HepG2 (cell line): ENCODE data around the gene HOXD4. TPM values are rescaled to one million over a fixed set of nuclear protein-coding genes. Genes with fewer than 3 reads are reported as not detected.

Experiments
- ATAC-seq: fragments of 200-7000 bp; cut with Tn5 transposase; 3 replicates; pipeline ENCODE4 v1.9.1; 2020; ENCODE audit warnings: mild to moderate bottlenecking, moderate library complexity
- BruUV-seq: library from RNA; stranded (reverse); fragments of 400-500 nt; replicated peaks from 2 replicates; lab custom pipeline; 2021; lab: Mats Ljungman, UMichigan
- CTCF ChIA-PET: fragments of 300-600 bp; formaldehyde crosslinking; extraction: SDS; loops from one replicate; lab custom pipeline; 2021; ENCODE audit warnings: low total read pairs, inconsistent platforms, low intra/inter-chr PET ratio; lab: Yijun Ruan, JAX
- POLR2A ChIA-PET: fragments of 350-600 bp; sonication (Branson Sonifier 250); formaldehyde crosslinking; loops from one replicate; lab custom pipeline; 2020; ENCODE audit warnings: antibody characterized with exemption, inconsistent platforms; lab: Yijun Ruan, JAX
- DNase-seq: peaks from one replicate; pipeline ENCODE4 v3.0.0-alpha.2; 2015; ENCODE audit warnings: low spot score
- FAIRE-seq: peaks from 3 replicates; lab custom pipeline; 2011; peaks lifted over from hg19 to GRCh38; lab: Jason Lieb, UNC
- H2AFZ ChIP-seq: one replicate; pipeline ENCODE4 v1.6.1; 2011; ENCODE audit warnings: low read length, inconsistent platforms
- H3K27ac ChIP-seq: fragments of 300-600 bp; 3 replicates; pipeline ENCODE4 v1.8.0; 2011; ENCODE audit warnings: mixed run types, mild to moderate bottlenecking, mixed read lengths, low read length, inconsistent platforms; ENCODE audit not compliant: insufficient read depth; ENCODE audit errors: extremely low read length
- H3K27me3 ChIP-seq, 2 experiments: fragments of 200-600 bp in 1 of 2; 2 replicates in 1 of 2; 3 replicates in 1 of 2; pipeline versions ENCODE4 v1.6.0 to v1.8.0; 2011; ENCODE audit warnings: low read length in 2 of 2, mild to moderate bottlenecking in 2 of 2, moderate library complexity in 2 of 2, inconsistent platforms in 1 of 2; ENCODE audit not compliant: insufficient read depth in 2 of 2, control insufficient read depth in 1 of 2
- H3K36me3 ChIP-seq, 2 experiments: fragments of 200-600 bp in 1 of 2; replicated peaks in 1 of 2; 2 replicates in 1 of 2; 3 replicates in 1 of 2; pipeline versions ENCODE4 v1.5.1 to v1.8.0; 2011; ENCODE audit warnings: low read length in 2 of 2, inconsistent platforms in 1 of 2; ENCODE audit not compliant: insufficient read depth in 2 of 2, control insufficient read depth in 1 of 2
- H3K4me1 ChIP-seq: 2 replicates; pipeline ENCODE4 v1.5.1; 2012; ENCODE audit warnings: low read length, inconsistent platforms; ENCODE audit not compliant: insufficient read depth
- H3K4me2 ChIP-seq: 2 replicates; pipeline ENCODE4 v1.6.0; 2011; ENCODE audit warnings: low read depth, low read length, inconsistent platforms
- H3K4me3 ChIP-seq, 3 experiments: fragments of 200-600 bp in 1 of 3; sonication (generic), shearing (Covaris generic) in 1 of 3; replicated peaks in 1 of 3; 2 replicates each; pipeline ENCODE4 v1.5.1; 2011 to 2016; ENCODE audit warnings: low read length in 3 of 3, inconsistent platforms in 2 of 3, low read depth in 2 of 3, mild to moderate bottlenecking in 2 of 3, control low read depth in 1 of 3, mixed read lengths in 1 of 3; ENCODE audit not compliant: insufficient read depth in 1 of 3
- H3K79me2 ChIP-seq: one replicate; pipeline ENCODE4 v1.6.1; 2011; ENCODE audit warnings: low read length, inconsistent platforms; ENCODE audit not compliant: insufficient read depth
- H3K9ac ChIP-seq: 2 replicates; pipeline ENCODE4 v1.6.0; 2011; ENCODE audit warnings: mild to moderate bottlenecking, low read depth, low read length, inconsistent platforms; ENCODE audit not compliant: insufficient read depth
- H3K9me3 ChIP-seq: 2 replicates; pipeline ENCODE4 v1.5.1; 2012; ENCODE audit warnings: mild to moderate bottlenecking, low read length
- H4K20me1 ChIP-seq: 2 replicates; pipeline ENCODE4 v1.6.0; 2011; ENCODE audit warnings: inconsistent platforms, mild to moderate bottlenecking, low read length, moderate library complexity; ENCODE audit not compliant: insufficient read depth
- CBX2 ChIP-seq, 2 experiments: fragments of 200-600 bp in 1 of 2; sonication (generic); formaldehyde crosslinking in 1 of 2; IDR thresholded peaks; 2 replicates each; pipeline versions ENCODE4 v1.7.0 to v1.8.1; 2018 to 2022; ENCODE audit warnings: low read depth in 2 of 2, low read length in 1 of 2, mild to moderate bottlenecking in 1 of 2, missing genetic modification reagents in 1 of 2
- MLLT10 ChIP-seq: sonication (generic); formaldehyde crosslinking; IDR thresholded peaks from 2 replicates; pipeline ENCODE4 v1.4.0; 2020; ENCODE audit warnings: missing genetic modification reagents
- MTF1 ChIP-seq: sonication (generic); formaldehyde crosslinking; IDR thresholded peaks from 2 replicates; pipeline ENCODE4 v1.5.0; 2020; ENCODE audit warnings: missing genetic modification reagents
- NCOA5 ChIP-seq: sonication (generic); formaldehyde crosslinking; IDR thresholded peaks from 2 replicates; pipeline ENCODE4 v1.4.0; 2020; ENCODE audit warnings: missing genetic modification reagents
- SNAI1 ChIP-seq: sonication (generic); formaldehyde crosslinking; IDR thresholded peaks from 2 replicates; pipeline ENCODE4 v1.5.0; 2020; ENCODE audit warnings: mild to moderate bottlenecking, missing genetic modification reagents, borderline replicate concordance
- WGBS: methylation state at CpG from one replicate; pipeline ENCODE4 v1.1.6; 2017; ENCODE audit warnings: low lambda C conversion rate; 5-methylcytosine and 5-hydroxymethylcytosine counted together
- in situ Hi-C: cut with HindIII; loops from 2 replicates; pipeline ENCODE4 v1.10.0; 2017; ENCODE audit warnings: low pct_unique_long_range_greater_than_20kb; ENCODE audit not compliant: extremely low pct_ligation_motif_present
- intact Hi-C: fragments of 100-400 bp; cut with micrococcal nuclease; formaldehyde crosslinking; loops from one replicate; pipeline ENCODE4 v1.10.0; 2022; ENCODE audit not compliant: unreplicated experiment
- polyA plus RNA-seq, 8 experiments: library from polyadenylated mRNA; depleted of rRNA in 3 of 8; stranded (reverse) in 7 of 8; unstranded in 1 of 8; fragments of >200 nt; fragmentation: Illumina TruSeq in 4 of 8; extraction: Trizol in 4 of 8; gene quantifications; 2 replicates each; pipeline versions ENCODE4 v1.2.1 to v1.2.3, GENCODE V29; 2011 to 2016; ENCODE audit warnings: low read depth in 4 of 8, missing spikeins in 1 of 8, mixed read lengths in 1 of 8; ENCODE audit not compliant: insufficient read depth in 1 of 8
- total RNA-seq, 5 experiments: library from RNA; depleted of rRNA; stranded (reverse); fragments of >200 nt; fragmentation: Illumina TruSeq; extraction: Trizol; gene quantifications; 2 replicates each; pipeline ENCODE4 v1.2.3, GENCODE V29; 2016; ENCODE audit warnings: low read depth in 1 of 5
- TF ChIP-seq, protein P1 (sequence below): sonication (generic); formaldehyde crosslinking; IDR thresholded peaks from 2 replicates; pipeline ENCODE4 v1.8.0; 2022; ENCODE audit warnings: mild to moderate bottlenecking, missing genetic modification reagents, moderate library complexity
- TF ChIP-seq, protein P2 (sequence below): sonication (generic); formaldehyde crosslinking; IDR thresholded peaks from 2 replicates; pipeline ENCODE4 v1.5.0; 2020; ENCODE audit warnings: mild to moderate bottlenecking, missing genetic modification reagents

The HOXD4 gene
- total and polyA plus RNA-seq, 2 of the 13 experiments (the other 11 are each of a cell fraction or from before 2014, with no cell fraction given) = not detected

GRCh38 chr2:176138526-176138922 is 12.8 kb upstream of the HOXD4 start:
- no TSS peak for BruUV-seq
- Histone ChIP-seq H3K4me2 (no peak overlapping the region), H3K27ac (no peak overlapping the region), H3K9ac (no peak overlapping the region), H3K9me3 (no peaks in the 10 kb centered on the region), H4K20me1 (no peaks in the 10 kb centered on the region), H3K27me3 (peaks cover 9 to 91% of the 10 kb centered on the region in 2 experiments; a peak in 4 of 5 replicates), H3K4me1 (peaks cover 11% of the 10 kb centered on the region), H2AFZ (no peak overlapping the region), H3K36me3 (no peaks in the 10 kb centered on the region), H3K79me2 (no peaks in the 10 kb centered on the region), H3K4me3 (no peak overlapping the region)
- ATAC-seq (no peak), DNase-seq (no peak), FAIRE-seq (no peak)
- in situ Hi-C loops = no loop called here
- intact Hi-C loops = no loop called here
- WGBS = 21% methylated on average over 12 of the region's 14 CpGs
- ChIA-PET CTCF (no interaction called here), POLR2A (no interaction called here)
- TF ChIP-seq MTF1 (no peak), NCOA5 (CRISPR knock-in tag) (no peak)
- TF ChIP-seq, protein P1, sequence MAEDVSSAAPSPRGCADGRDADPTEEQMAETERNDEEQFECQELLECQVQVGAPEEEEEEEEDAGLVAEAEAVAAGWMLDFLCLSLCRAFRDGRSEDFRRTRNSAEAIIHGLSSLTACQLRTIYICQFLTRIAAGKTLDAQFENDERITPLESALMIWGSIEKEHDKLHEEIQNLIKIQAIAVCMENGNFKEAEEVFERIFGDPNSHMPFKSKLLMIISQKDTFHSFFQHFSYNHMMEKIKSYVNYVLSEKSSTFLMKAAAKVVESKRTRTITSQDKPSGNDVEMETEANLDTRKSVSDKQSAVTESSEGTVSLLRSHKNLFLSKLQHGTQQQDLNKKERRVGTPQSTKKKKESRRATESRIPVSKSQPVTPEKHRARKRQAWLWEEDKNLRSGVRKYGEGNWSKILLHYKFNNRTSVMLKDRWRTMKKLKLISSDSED = no peak

DNA sequence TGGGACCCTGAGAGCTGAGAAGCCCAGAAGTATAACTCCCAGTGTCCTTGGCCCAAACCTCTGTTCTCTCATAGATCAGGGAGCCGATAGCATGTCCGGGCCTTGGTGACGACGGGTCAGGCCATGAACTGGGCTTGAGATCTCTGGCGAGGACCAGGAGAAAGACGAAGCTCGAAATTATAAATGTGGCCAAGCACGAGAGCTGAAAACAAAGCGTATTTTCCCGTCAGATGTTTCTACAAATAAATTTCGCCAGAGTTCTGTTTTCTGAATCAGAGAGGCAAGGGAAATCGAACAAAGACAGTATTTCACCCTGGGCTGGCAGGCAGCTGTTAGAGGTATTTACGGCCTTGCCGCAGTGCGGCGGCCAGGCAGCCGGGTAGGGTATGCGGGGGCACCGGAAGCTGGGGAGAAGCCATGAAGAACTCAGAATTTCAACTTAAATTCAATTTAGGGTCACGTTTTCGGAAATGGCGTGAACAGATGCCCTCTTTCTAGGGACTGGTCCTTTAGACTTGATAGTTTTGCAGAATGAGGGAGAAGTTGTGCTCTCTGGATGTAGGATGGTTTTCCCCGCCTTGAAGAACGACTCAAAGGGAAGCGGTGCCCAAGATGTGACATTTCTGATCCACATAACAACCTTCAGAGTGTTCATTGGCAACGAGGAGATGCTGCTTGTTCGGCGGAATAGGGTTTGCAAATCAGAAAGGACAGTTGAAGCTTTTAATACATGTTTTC is 12.3 kb upstream of the HOXD4 start:
- H3K9me3 ChIP-seq = no peaks in the 10 kb centered on the region
- BruUV-seq = no TSS peak
- no peak overlapping the region for H3K4me3 ChIP-seq
- no peak overlapping the region for H3K27ac ChIP-seq
- ATAC-seq (no peak), DNase-seq (no peak), FAIRE-seq (no peak)
- no peaks in the 10 kb centered on the region for H3K36me3 ChIP-seq
- peaks cover 11% of the 10 kb centered on the region for H3K4me1 ChIP-seq
- ChIA-PET CTCF (interaction anchor here (1.1 to 2.5 kb wide), 2 partner anchors 247 to 316 kb away, joined by 4 to 83 read pairs; no protein-coding TSS in a partner anchor), POLR2A (no interaction called here)
- H3K9ac ChIP-seq = no peak overlapping the region
- TF ChIP-seq CBX2 (IDR thresholded peaks at IDR 0.05; ENCODE audit: low read depth, low read length) (no peak), CBX2 (CRISPR knock-in tag; IDR thresholded peaks at IDR 0.05; ENCODE audit: low read depth) (no peak), SNAI1 (no peak), MLLT10 (CRISPR knock-in tag) (no peak)
- TF ChIP-seq, protein P2, sequence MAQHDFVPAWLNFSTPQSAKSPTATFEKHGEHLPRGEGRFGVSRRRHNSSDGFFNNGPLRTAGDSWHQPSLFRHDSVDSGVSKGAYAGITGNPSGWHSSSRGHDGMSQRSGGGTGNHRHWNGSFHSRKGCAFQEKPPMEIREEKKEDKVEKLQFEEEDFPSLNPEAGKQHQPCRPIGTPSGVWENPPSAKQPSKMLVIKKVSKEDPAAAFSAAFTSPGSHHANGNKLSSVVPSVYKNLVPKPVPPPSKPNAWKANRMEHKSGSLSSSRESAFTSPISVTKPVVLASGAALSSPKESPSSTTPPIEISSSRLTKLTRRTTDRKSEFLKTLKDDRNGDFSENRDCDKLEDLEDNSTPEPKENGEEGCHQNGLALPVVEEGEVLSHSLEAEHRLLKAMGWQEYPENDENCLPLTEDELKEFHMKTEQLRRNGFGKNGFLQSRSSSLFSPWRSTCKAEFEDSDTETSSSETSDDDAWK (CRISPR knock-in tag) = no peak
- no peak overlapping the region for H2AFZ ChIP-seq
- no peaks in the 10 kb centered on the region for H4K20me1 ChIP-seq
- no peaks in the 10 kb centered on the region for H3K79me2 ChIP-seq
- H3K4me2 ChIP-seq = no peak overlapping the region
- intact Hi-C loops = no loop called here
- 41% methylated on average over 28 of the region's 28 CpGs for WGBS
- in situ Hi-C loops = no loop called here
- H3K27me3 ChIP-seq = peaks cover 8 to 91% of the 10 kb centered on the region in 2 experiments; a peak in 4 of 5 replicates
